Activated T-cell treated with anti-CD3 and anti-CD28 coated beads, Interleukin-2, amount 50 U/mL, for 24 hours (primary cell): ENCODE data around the gene EHMT1.
A peak's percentile ranks its signal among the peaks of the same experiment; 100 is the strongest.
"Not testable (repeated sequence)": the region's sequence is repeated elsewhere in the genome, so short reads cannot be mapped to it uniquely, and the experiment has no call there.

Source experiments
- DNase-seq: peaks from one replicate; pipeline ENCODE4 v3.0.0-alpha.2; 2020
- H3K27ac Mint-ChIP-seq: 2 replicates; pipeline ENCODE4 v1.8.0; 2020; ENCODE audit warnings: mild to moderate bottlenecking, mixed read lengths
- H3K27me3 Mint-ChIP-seq: 2 replicates; pipeline ENCODE4 v1.8.0; 2020; ENCODE audit warnings: mixed read lengths
- H3K36me3 Mint-ChIP-seq: 2 replicates; pipeline ENCODE4 v1.8.0; 2020; ENCODE audit warnings: low read depth, mixed read lengths
- H3K4me1 Mint-ChIP-seq: 2 replicates; pipeline ENCODE4 v1.8.0; 2020; ENCODE audit warnings: low read depth, mixed read lengths
- H3K4me3 Mint-ChIP-seq: 2 replicates; pipeline ENCODE4 v1.8.0; 2020; ENCODE audit warnings: mild to moderate bottlenecking, moderate library complexity, mixed read lengths
- H3K9me3 Mint-ChIP-seq: 2 replicates; pipeline ENCODE4 v1.8.0; 2020; ENCODE audit warnings: mixed read lengths

The EHMT1 gene

DNA sequence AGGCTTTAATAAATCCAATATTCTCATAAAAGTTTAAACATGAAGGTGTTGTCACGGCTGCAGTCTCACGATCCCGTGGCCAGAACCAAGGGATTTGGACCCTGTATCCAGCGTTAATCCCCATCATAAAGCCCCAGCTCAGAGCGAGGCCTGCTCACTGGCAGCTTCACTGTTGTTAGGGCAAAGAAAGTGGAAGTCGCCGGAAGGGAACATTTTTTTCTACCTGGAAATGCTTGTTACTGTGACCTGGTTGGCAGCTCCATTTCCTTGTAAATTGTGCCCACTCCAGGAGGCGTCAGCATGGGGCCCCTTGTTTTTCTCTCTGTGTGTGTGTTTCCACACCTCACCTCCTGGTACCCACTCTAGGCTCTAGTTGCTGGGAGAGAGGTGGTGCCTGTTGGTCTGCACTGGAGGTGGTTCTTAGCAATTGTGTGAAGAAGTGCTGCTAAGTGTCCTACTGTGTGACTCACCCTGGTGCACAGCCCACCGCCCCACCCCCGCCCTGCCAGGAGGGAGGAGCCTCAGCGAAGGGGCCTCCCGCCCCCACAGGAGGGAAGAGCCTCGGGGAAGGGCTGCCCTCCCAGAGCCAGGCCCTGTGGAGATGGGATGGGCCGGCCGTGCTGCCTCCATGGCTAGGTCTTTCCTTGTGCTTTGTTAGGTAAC is 105.1 kb downstream of the EHMT1 start:
- Mint-ChIP-seq H3K27ac (peak overlapping the region; percentile 91), H3K4me3 (peak overlapping the region; percentile 29)
- peak; percentile 50 for DNase-seq

DNA sequence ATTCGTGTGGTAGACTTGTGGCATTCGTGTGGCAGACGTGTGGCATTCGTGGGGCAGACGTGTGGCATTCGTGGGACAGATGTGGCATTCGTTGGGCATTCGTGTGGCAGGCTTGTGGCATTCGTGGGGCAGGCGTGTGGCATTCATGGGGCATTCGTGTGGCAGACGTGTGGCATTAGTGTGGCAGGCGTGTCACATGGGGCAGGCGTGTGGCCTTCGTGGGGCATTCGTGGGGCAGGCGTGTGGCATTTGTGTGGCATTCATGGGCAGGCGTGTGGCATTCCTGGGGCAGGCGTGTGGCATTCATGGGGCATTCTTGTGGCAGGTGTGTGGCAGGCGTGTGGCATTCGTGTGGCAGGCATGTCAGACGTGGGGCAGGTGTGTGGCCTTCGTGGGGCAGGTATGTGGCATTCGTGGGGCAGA is 106.0 kb downstream of the EHMT1 start:
- H3K36me3 Mint-ChIP-seq = peaks cover 79% of the 10 kb centered on the region
- H3K4me1 Mint-ChIP-seq = peaks cover 54% of the 10 kb centered on the region
- no peak overlapping the region for H3K4me3 Mint-ChIP-seq
- DNase-seq = no peak
- H3K9me3 Mint-ChIP-seq = peaks cover 12% of the 10 kb centered on the region
- no peaks in the 10 kb centered on the region for H3K27me3 Mint-ChIP-seq
- peak overlapping the region; percentile 72 for H3K27ac Mint-ChIP-seq

More for the DNA sequence above, 105.1 kb downstream of the EHMT1 start:
- no peaks in the 10 kb centered on the region for H3K27me3 Mint-ChIP-seq
- peaks cover 80% of the 10 kb centered on the region for H3K36me3 Mint-ChIP-seq
- H3K4me1 Mint-ChIP-seq = peaks cover 57% of the 10 kb centered on the region
- peaks cover 16% of the 10 kb centered on the region for H3K9me3 Mint-ChIP-seq

DNA sequence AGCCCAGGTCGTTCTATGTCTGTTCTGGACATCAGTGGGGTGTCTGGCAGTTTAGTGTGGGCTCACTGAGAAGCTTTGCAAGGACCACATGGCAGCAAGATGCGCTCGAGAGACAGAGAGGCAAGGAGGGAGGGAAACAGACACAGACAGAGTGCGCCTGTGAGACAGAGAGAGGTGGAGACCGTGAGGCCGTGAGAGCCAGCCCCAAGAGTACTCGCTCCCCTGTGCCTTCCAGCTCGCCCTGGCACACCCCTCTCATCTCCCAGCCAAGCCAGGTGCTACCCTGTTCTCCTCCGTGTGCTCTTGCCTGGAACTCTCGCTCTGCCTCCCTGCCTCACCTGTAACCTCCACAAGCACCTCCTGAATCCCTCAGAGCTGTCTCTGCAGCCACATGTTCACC is 106.8 kb downstream of the EHMT1 start:
- Mint-ChIP-seq H3K36me3 (peaks cover 80% of the 10 kb centered on the region), H3K9me3 (peaks cover 12% of the 10 kb centered on the region), H3K4me3 (no peak overlapping the region), H3K27me3 (no peaks in the 10 kb centered on the region), H3K27ac (no peak overlapping the region), H3K4me1 (peaks cover 54% of the 10 kb centered on the region)
- DNase-seq = no peak

DNA sequence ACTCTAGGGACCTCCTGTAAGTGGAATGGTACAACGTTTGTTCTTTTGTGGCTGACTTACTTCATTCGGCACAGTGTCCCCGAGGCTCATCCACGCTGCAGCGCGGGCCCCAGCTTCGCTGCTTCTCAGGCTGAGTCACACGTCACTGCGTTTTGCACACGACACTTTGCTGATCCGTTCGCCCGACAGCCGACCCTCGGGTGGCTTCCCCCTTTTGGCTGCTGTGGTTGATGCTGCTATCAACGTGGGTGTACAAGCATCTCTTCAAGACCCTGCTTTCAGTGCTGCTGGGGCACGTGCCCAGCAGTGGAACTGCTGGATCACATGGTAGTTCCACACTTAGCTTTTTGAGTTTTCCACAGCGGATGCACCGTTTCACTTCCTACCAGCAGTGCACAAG is 107.5 kb downstream of the EHMT1 start:
- not testable (repeated sequence) for H3K27me3 Mint-ChIP-seq, H3K4me3 Mint-ChIP-seq, H3K27ac Mint-ChIP-seq, DNase-seq
- Mint-ChIP-seq H3K36me3 (peaks cover 84% of the 10 kb centered on the region), H3K4me1 (peaks cover 54% of the 10 kb centered on the region), H3K9me3 (peaks cover 12% of the 10 kb centered on the region)

DNA sequence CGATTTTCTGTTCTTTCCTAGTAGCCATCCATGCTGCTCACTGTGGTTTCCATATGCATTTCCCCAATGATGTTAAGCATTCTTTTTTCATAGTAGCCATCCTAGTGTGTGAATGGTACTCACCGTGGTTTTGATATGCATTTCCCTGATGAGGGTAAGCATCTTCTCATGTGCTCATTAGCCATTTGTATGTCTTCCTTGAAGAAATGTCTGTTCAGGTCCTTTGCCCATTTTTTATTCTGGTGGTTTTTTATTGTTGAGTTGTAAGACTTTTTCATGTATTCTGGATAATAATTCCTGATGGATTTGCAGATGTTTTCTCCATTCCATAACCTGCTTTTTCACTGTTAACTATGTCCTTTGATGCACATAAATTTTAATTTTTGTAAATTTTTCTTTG is 108.0 kb downstream of the EHMT1 start:
- Mint-ChIP-seq H3K27me3 (no peaks in the 10 kb centered on the region), H3K4me1 (peaks cover 50% of the 10 kb centered on the region), H3K4me3 (no peak overlapping the region), H3K27ac (no peak overlapping the region), H3K9me3 (peaks cover 8% of the 10 kb centered on the region), H3K36me3 (peaks cover 84% of the 10 kb centered on the region)
- no peak for DNase-seq

DNA sequence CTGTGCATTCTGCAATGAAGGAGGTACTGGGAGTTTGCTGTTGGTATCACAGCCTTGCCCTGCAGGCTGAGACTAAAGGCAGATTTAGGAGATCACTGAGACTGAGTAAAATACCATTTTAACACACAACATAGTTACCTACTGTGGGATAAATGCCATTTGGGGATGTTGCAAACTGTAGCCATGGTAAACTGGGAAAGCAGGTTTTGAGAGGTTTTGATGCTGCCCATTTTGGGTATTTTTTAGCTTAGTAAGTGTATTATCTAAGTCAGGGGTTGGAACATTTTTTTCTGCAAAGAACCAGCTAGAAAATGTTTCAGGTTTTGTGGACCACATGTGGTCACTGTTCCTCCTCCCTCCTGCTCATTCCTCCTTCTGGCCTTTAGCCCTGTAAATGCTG is 108.9 kb downstream of the EHMT1 start:
- Mint-ChIP-seq H3K27ac (peak overlapping the region; percentile 18), H3K4me3 (no peak overlapping the region), H3K27me3 (no peaks in the 10 kb centered on the region), H3K4me1 (peaks cover 40% of the 10 kb centered on the region), H3K36me3 (peaks cover 84% of the 10 kb centered on the region), H3K9me3 (peaks cover 8% of the 10 kb centered on the region)
- no peak for DNase-seq

DNA sequence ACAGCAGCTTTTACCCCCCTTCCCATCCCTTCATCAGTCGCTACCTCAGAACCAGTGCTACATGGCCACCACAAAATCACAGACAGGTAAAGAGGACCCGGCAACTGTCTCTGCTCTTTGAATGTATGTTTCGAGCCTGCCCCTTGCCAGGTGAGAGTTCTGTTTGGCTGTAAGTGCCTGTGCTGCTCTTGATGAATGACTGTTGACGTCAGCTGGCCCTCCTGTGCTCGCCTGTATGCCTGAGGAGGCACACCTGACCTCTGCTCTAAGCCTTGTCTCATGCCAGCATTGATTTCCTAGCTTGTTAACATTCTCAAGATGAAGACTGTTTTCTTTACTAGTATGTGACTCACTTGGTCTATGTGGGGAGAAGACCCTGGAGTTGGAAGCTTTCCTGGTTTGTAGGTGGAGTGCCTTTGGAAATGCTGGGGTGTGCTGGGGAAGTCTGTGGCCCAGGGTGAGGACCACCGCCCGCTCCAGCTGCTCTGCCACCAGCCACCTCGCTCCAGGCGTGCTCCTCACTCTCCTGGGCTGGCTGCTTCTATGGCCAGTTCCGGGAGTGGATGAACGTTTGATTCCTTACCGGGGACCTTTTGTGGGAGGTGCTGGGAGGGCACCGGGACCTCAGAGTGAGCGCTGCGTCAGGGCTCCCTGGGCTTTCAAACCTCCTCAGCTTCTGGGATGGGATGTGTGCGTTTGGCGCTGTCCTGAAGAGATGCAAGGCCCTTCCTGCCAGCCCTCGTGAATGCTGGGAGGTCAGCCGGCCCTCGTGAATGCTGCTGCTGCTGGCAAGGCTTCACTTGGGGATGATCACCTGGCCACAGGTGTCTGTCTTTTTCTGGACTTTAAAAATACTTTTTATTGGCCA is 109.9 kb downstream of the EHMT1 start:
- Mint-ChIP-seq H3K9me3 (peaks cover 11% of the 10 kb centered on the region), H3K27me3 (no peaks in the 10 kb centered on the region), H3K4me3 (no peak overlapping the region), H3K4me1 (peaks cover 39% of the 10 kb centered on the region), H3K36me3 (peaks cover 91% of the 10 kb centered on the region), H3K27ac (no peak overlapping the region)
- no peak for DNase-seq

DNA sequence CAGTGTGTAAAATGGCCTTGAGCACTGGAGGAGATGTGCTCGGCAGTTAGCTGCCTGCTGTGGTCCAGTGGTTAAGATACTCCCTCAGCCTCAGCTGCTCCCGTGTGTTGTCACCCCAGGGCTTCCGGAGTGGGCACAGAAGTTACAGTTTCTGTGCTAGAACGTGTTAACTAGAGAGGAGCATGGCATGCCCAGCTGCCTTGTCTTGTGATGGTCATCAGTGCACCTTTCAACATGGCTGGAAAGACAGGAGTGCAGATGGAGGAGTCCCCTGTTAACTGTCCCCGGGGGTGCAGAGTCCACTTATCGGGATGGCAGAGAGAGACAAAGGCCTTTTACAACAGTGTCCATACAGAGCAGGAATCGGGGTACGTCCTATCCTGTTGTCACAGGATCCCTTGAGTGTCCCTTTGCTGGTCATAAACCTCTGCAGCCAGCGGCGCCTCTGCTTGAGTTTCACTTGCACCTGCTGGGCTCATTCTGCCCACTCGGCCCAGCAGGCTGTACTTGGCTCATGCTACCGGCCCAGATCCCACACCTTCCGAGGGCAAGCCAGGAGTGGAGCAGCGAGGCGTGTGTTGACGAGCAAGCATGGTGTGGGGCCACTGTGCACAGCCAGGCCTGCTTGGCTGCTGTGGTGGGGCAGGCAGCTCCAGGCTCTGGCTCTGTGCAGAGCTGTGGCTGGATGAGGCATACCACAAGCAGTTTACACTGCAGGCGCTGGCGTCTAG is 112.6 kb downstream of the EHMT1 start:
- DNase-seq = peak; percentile 20
- Mint-ChIP-seq H3K27me3 (no peaks in the 10 kb centered on the region), H3K36me3 (peaks cover 91% of the 10 kb centered on the region), H3K4me1 (peaks cover 16% of the 10 kb centered on the region), H3K4me3 (no peak overlapping the region), H3K9me3 (peaks cover 10% of the 10 kb centered on the region), H3K27ac (no peak overlapping the region)

DNA sequence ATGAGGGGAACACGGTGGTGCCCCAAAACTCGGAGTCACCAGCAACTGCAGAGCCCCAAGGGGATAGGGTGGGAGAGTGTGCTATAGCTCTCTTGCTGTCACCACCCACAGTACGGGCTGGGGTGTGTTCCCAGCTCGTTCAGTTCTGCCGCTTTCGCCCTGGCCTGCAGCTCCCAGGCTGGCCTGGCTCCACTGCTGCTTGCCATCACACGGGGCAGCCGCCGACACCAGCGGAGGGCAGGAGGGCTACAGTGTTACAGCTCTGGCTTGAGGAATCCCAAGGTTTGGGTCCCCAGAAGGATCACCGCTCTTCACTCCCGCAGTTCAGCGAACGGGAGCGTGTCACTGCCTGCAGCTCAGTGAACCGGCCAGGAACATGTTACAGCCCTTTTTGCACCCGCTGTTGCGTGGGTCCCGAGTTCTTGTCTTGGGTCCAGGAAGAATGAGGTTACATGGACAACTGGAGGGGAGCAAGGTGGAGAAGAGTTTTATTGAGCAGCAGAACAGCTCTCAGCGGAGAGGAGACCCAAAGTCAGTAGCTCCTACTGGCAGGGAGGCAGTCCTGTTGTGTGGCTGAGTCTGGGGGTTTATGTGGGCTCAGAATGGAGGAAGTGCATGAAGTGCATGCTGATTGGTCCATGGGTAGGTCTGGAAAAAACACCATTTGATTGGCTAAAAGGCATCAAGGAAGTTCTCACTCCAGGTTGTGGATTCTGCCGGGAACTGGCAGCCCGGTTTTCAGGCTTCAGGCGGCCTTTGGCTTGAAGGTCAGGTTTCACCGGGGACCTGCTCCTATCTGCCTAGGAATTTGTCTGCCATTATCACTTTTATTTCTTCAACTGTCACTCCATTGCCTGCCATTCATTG is 113.4 kb downstream of the EHMT1 start:
- H3K27me3 Mint-ChIP-seq = no peaks in the 10 kb centered on the region
- peaks cover 85% of the 10 kb centered on the region for H3K36me3 Mint-ChIP-seq
- peaks cover 10% of the 10 kb centered on the region for H3K9me3 Mint-ChIP-seq
- no peak for DNase-seq
- H3K4me3 Mint-ChIP-seq = no peak overlapping the region
- peaks cover 8% of the 10 kb centered on the region for H3K4me1 Mint-ChIP-seq
- no peak overlapping the region for H3K27ac Mint-ChIP-seq

DNA sequence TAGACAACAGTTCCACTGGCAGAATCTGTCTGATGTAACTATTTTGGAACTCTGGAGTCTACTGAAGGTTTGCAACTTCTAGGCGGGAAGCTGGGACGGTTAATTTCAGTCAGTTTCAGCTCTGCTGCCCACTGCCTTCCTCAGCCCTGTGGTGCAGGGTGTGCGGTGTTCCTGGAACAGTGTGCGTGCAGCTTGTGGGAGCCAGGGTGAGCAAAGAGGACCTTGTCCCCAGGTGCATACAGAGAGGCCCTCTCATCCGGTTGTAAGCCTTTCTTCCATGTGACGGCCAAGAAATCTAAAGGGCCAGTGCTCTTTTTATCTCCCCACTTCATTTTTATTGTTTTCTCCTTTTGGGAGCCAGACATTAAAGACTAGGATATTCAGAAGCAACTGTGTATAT is 114.6 kb downstream of the EHMT1 start:
- H3K4me3 Mint-ChIP-seq = no peak overlapping the region
- H3K4me1 Mint-ChIP-seq = peaks cover 8% of the 10 kb centered on the region
- DNase-seq = no peak
- H3K27ac Mint-ChIP-seq = no peak overlapping the region
- peaks cover 87% of the 10 kb centered on the region for H3K36me3 Mint-ChIP-seq
- H3K27me3 Mint-ChIP-seq = no peaks in the 10 kb centered on the region
- H3K9me3 Mint-ChIP-seq = peaks cover 10% of the 10 kb centered on the region

DNA sequence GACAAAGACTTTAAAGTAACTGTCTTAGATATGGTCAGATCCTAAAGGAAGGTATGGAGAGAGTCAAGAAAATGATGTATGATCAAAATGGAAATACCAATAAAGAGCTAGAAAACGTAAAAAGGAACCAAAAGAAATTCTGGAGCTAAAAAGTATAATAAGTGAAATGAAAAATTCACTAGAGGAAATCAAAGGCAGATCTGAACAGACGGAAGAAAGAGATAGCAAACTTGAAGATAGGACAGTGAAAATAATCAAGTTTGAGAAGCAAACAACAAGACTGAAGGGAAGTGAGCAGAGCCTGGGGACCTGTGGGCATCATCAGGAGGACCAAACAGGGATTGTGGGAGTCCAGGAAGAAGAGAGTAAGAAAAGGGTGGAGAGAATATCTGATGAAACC is 115.4 kb downstream of the EHMT1 start:
- DNase-seq = no peak
- H3K27ac Mint-ChIP-seq = no peak overlapping the region
- H3K4me1 Mint-ChIP-seq = peaks cover 9% of the 10 kb centered on the region
- no peak overlapping the region for H3K4me3 Mint-ChIP-seq
- H3K27me3 Mint-ChIP-seq = no peaks in the 10 kb centered on the region
- H3K9me3 Mint-ChIP-seq = peaks cover 10% of the 10 kb centered on the region
- H3K36me3 Mint-ChIP-seq = peaks cover 84% of the 10 kb centered on the region

DNA sequence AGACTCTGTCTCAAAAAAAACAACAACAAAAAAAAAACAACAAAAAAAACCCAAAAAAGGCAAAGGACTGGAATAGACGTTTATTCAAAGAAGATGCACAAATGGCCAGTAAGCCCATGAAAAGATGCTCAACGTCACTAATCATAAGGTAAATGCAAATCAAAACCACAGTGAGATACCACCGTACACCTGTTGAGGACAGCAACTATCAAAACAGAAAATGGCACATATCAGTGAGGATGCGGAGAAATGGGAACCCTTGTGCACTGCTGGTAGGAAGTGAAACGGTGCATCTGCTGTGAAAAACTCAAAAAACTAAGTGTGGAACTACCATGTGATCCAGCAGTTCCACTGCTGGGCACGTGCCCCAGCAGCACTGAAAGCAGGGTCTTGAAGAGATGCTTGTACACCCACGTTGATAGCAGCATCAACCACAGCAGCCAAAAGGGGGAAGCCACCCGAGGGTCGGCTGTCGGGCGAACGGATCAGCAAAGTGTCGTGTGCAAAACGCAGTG is 119.4 kb downstream of the EHMT1 start:
- Mint-ChIP-seq H3K27ac (peak overlapping the region; percentile 55), H3K4me1 (peaks cover 13% of the 10 kb centered on the region), H3K36me3 (peaks cover 67% of the 10 kb centered on the region), H3K9me3 (peaks cover 10% of the 10 kb centered on the region)
- DNase-seq, H3K4me3 Mint-ChIP-seq, H3K27me3 Mint-ChIP-seq: not testable (repeated sequence)

DNA sequence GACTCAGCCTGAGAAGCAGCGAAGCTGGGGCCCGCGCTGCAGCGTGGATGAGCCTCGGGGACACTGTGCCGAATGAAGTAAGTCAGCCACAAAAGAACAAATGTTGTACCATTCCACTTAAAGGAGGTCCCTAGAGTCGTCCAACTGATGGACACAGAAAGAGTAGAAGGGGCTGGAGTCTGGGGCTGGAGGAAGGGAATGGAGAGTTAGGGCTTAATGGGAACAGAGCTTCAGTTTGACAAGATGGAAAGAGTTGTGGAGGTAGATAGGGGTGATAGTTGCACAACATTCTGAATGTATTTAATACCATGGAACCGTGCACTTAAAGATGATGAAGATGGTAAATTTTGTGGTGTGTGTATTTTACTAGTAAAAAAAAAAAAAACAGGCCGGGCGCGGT is 119.9 kb downstream of the EHMT1 start:
- Mint-ChIP-seq H3K27ac (no peak overlapping the region), H3K9me3 (peaks cover 6% of the 10 kb centered on the region), H3K4me3 (no peak overlapping the region), H3K36me3 (peaks cover 67% of the 10 kb centered on the region), H3K4me1 (peaks cover 13% of the 10 kb centered on the region), H3K27me3 (no peaks in the 10 kb centered on the region)
- DNase-seq = no peak
